GM12875 (cell line): ENCODE data around the gene FOXO3B.
A peak's percentile ranks its signal among the peaks of the same experiment; 100 is the strongest.
"Not testable (repeated sequence)": the region's sequence is repeated elsewhere in the genome, so short reads cannot be mapped to it uniquely, and the experiment has no call there.

Experiments
- H3K4me3 ChIP-seq: one replicate; pipeline ENCODE4 v1.5.1; 2011; ENCODE audit warnings: low read depth, low read length, control low read depth
- TF ChIP-seq, protein P1 (sequence below): IDR thresholded peaks from 2 replicates; pipeline ENCODE4 v1.5.1; 2011; ENCODE audit warnings: low read depth, mild to moderate bottlenecking, control low read depth, inconsistent platforms, low read length, moderate library complexity, borderline replicate concordance; ENCODE audit not compliant: insufficient read depth

Gene FOXO3B

DNA sequence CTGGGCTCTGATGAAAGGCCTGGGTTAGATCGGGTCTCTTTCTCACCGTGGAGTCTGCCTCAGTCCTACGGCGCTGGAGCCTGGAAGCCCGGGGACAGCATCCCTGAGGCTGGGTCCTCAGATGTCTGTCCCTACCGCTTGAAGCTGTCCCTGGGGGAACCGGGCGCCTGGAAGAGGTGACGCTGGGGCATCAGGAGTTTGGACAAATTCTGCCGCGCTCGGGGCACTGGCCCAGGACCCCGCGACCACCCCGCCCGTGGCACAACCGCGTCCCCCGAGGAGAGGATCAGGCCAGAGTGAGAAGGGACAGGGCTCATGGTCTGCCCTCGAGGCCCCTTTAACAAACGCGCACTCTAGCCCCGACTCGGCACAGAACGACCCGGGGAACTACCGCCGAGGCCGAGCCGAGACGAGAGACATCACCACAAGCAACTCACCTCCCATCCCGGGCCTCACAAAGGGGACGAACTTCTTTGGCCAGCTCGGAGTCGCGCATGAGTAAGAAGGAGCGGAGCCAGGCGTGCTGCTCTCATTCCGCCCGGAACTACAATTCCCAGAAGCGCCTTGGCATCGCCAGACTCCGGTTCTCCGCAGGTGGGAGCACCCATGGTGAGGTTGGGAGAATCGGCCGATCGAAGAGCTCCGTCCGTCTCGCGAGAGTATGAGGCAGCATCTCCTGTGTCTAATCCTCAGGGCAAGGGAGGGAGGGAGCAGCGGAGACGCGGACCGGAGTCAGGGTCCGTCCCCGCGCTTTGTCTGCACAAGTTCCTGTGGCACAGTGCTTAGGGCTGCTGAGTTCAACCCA lies at the start of gene FOXO3B:
Gene FOXO3B, minus strand, starts transcription at position 548 of the 805 bp plus-strand sequence. CDS start 663 bp downstream, outside the sequence.
- peak within 1 kb of the TSS; percentile 44 for H3K4me3 ChIP-seq

- H3K4me3 ChIP-seq, result not testable (repeated sequence)
These were observed 41.4 kb upstream of the FOXO3B start for GRCh38 chr17:18723509-18723908.

- not testable (repeated sequence) for H3K4me3 ChIP-seq
These were observed 40.5 kb upstream of the FOXO3B start for GRCh38 chr17:18722612-18723011.

GRCh38 chr17:18721775-18722547 lies 39.8 kb upstream of the FOXO3B start:
- H3K4me3 ChIP-seq, result not testable (repeated sequence)

DNA sequence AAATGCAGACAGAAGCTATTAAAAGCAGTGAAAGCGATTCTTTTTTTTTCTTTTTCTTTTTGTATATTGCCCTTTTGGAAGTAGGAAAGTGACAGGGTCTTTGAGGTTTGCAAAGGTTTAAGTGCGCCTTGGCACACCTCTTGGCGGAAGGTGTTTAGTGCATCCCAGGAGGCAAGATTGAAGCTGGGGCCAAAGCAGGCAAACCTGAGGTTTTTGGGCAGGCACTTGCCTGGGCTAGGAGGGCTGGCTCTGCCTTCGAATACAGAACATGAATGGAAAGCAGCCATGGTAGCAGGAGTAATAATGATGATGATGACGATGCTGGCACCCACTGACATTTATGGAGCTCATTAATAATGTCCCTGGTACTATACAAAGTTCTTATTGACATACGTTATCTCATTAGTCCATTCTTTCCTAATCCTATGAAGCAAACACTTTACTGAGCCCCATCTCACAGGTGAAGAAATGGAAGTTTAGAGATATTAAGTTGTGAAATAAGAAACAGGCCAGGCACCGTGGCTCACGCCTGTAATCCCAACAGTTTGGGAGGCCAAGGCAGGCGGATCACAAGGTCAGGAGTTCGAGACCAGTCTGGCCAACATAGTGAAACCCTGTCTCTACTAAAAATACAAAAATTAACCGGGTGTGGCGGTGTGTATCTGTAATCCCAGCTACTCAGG lies 37.5 kb upstream of the FOXO3B start:
- not testable (repeated sequence) for H3K4me3 ChIP-seq

DNA sequence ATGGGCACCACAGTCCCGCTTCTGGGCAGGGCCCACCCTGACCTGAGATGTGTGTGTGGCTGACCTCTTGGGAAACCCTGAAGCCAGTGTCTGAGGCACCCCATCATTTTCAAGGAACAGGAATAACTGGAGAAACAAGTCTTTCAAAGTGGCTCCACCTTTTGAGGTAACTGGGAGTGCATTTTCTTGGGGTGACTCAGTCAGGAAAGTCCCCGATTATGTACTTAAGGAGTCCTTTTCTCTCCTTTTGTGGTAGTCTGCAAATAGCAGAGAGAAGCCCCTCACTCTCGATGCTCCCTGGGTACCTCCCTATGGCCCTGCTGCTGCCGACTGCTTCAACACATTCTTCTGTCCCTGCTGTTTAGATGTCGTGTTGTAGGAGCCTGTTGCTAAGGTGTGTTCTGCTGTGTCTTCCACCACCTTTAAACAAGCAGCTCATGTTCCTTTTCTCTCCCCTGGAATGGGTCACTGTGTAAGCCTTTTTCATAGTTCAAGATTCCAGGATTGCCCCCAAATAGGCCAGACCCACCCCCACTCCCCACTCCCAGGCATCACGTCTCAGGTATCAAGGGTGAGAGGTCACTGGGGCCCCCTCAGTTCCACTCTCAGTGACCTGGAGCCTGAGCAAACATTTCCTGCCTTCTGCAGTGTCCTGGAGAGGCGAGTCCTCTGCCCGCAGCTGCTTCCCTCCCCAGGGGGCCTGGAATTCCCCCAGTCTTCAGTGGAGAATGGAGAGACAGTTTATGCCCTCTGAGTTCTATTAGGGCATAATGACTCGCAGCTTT lies 36.7 kb upstream of the FOXO3B start:
- H3K4me3 ChIP-seq, result not testable (repeated sequence)

DNA sequence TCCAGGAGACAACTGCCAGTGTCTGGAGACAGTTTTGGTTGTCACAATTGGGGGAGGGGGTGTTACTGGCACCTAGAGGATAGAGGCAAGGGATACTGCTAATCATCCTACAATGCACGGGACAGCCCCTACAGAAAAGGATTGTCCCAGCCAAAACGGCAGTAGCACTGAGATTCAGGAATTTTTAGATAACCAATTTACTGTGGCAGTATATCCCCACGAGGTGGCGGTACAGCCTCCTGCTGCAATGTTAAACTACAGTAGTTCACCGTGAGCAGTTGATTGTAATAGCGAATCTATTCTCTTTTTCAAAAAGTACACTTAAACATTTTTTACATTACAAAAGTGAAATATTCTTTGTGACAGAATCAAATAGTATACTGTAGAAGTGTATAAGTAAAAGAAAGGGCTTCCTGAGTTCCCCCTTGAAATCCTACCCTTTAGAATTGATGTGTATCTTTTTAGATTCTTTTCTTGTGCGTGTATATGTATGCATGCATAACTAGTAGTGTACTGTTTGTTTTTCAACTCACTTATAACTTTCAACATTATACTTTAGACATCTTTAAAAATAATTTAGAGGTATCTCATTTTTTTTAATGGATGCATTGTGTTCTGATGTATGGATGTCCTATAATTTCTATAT lies 30.4 kb upstream of the FOXO3B start:
- H3K4me3 ChIP-seq, result not testable (repeated sequence)
- TF ChIP-seq, protein P1, sequence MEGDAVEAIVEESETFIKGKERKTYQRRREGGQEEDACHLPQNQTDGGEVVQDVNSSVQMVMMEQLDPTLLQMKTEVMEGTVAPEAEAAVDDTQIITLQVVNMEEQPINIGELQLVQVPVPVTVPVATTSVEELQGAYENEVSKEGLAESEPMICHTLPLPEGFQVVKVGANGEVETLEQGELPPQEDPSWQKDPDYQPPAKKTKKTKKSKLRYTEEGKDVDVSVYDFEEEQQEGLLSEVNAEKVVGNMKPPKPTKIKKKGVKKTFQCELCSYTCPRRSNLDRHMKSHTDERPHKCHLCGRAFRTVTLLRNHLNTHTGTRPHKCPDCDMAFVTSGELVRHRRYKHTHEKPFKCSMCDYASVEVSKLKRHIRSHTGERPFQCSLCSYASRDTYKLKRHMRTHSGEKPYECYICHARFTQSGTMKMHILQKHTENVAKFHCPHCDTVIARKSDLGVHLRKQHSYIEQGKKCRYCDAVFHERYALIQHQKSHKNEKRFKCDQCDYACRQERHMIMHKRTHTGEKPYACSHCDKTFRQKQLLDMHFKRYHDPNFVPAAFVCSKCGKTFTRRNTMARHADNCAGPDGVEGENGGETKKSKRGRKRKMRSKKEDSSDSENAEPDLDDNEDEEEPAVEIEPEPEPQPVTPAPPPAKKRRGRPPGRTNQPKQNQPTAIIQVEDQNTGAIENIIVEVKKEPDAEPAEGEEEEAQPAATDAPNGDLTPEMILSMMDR, result peak; percentile 33; the same call in 1 of the 2 replicates

DNA sequence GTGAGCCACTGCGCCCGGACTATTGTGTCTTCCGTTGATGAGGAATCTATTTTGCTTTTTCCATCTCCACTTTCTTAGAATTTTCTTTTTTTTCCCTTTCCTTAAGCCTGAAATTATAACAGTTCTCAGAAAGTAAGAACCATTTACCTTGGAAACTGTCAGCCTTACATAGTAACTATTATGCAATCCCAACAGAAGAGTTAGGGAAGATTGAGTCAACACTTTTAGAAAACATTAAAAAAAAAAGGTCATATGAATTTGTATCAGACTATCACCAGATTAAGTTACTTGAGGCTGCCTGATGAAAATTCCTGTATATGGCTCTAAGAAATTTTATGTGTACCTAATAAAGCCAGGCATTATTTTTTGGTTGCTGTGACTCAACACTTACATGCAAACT lies 26.1 kb upstream of the FOXO3B start:
- not testable (repeated sequence) for H3K4me3 ChIP-seq

DNA sequence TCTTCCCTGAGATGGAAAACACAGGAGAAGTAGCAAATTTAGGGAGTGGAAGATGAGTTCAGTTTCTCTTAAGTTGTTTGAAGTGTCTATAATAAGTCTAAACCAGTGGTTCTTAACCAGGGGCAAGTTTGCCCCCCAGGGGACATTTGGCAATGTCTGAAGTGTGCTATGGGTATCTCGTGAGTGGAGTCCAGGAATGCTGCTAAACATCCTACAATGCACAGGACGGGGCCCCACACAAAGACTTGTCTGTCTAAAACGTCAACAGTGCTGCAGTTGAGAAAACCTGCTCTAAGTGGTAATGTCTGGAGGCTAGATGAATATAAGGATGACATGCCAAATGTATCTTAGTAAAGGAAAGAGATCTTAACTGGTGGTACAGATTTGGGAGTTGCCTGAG lies 23.8 kb upstream of the FOXO3B start:
- H3K4me3 ChIP-seq, result not testable (repeated sequence)

GRCh38 chr17:18698473-18699103 lies 16.5 kb upstream of the FOXO3B start:
- peak overlapping the region; percentile 59 for H3K4me3 ChIP-seq

- not testable (repeated sequence) for H3K4me3 ChIP-seq
These were observed 13.0 kb upstream of the FOXO3B start for GRCh38 chr17:18695143-18695542.

- H3K4me3 ChIP-seq, result not testable (repeated sequence)
These were observed 554 bp upstream of the FOXO3B start for GRCh38 chr17:18682668-18683067.

GRCh38 chr17:18677381-18677780 lies 4.7 kb downstream of the FOXO3B start:
- H3K4me3 ChIP-seq, result not testable (repeated sequence)

GRCh38 chr17:18676928-18677327 lies 5.2 kb downstream of the FOXO3B start:
- H3K4me3 ChIP-seq, result not testable (repeated sequence)

GRCh38 chr17:18672395-18673227 lies 9.5 kb downstream of the FOXO3B start:
- H3K4me3 ChIP-seq, result not testable (repeated sequence)

DNA sequence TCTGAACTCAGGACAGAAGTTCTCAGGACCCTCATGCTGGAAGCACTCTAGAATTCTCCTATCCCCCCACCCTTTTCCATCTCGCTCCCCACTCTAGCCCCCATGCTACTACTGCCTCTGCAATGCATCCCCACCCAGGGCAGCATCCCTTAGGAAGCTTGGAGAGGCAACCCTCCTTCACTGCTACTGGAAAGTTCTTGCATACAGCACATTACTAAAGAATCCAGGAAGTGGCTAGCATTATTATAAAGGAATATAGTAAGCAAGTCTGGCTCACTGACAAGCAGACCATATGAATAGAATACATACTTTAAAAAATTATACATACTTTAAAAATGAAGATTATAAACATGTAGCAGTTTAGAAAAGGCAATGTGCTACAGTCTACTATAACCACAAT lies 13.5 kb downstream of the FOXO3B start:
- not testable (repeated sequence) for H3K4me3 ChIP-seq

DNA sequence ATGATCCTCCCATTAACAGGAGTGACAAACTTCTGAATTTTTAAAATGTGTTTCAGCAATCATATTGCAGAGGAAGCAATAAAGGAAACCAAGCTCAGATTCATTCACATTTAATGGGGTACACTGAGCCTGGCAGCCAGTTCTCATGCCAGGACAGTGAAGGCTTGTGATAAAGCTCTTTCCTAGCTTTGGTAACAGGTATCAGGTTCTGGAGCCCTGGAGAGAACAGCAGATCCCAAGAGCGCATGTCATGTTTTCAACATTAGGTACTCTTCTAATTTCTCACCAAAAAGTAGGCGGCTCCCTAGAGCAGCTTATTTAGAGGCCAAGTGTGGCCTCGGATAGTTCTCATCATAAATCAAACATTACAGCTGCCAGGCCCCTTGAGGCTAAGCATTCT lies 14.6 kb downstream of the FOXO3B start:
- H3K4me3 ChIP-seq, result not testable (repeated sequence)
